PC-3 (cell line): ENCODE data around the gene ATP12A.

ENCODE experiments used
- CTCF ChIP-seq: fragments of 300-600 bp; sonication (generic); conservative IDR thresholded peaks from 2 replicates; pipeline ENCODE4 v1.5.1; 2017; ENCODE audit warnings: antibody characterized with exemption, low read depth, mild to moderate bottlenecking, low read length
- EZH2 ChIP-seq: fragments of 300-600 bp; sonication (generic); IDR thresholded peaks from one replicate; pipeline ENCODE4 v1.6.1; 2017; ENCODE audit warnings: antibody characterized with exemption, mild to moderate bottlenecking, low read length; ENCODE audit not compliant: unreplicated experiment

- TF ChIP-seq CTCF (no peak), EZH2 (no peak)
Measured at GRCh38 chr13:24683351-24683750, 3.1 kb downstream of the ATP12A start.
